Measurements from ENCODE around the gene ABCF3.

The ABCF3 gene

GRCh38 chr3:184186902-184187207, 856 bp downstream of the ABCF3 start:
- DNase-seq (ENCODE audit: low read depth) = no peak

- DNase-seq (ENCODE audit: low read depth) = no peak
Observed at GRCh38 chr3:184188080-184188479, 2.1 kb downstream of the ABCF3 start.

GRCh38 chr3:184189421-184189820, 3.4 kb downstream of the ABCF3 start:
- DNase-seq (ENCODE audit: low read depth) = no peak

GRCh38 chr3:184192889-184193288, 6.9 kb downstream of the ABCF3 start:
- no peak for DNase-seq (ENCODE audit: low read depth)

- DNase-seq (ENCODE audit: low read depth) = no peak
Observed at GRCh38 chr3:184193991-184194539, 8.1 kb downstream of the ABCF3 start.

- DNase-seq (ENCODE audit: low read depth) = no peak
Observed at GRCh38 chr3:184196536-184196935, 10.5 kb downstream of the ABCF3 start.

GRCh38 chr3:184198509-184198908, 12.5 kb downstream of the ABCF3 start:
- DNase-seq (ENCODE audit: low read depth) = no peak

GRCh38 chr3:184200825-184201224, 14.8 kb downstream of the ABCF3 start:
- DNase-seq (ENCODE audit: low read depth) = no peak

GRCh38 chr3:184203526-184203925, 17.5 kb downstream of the ABCF3 start:
- DNase-seq (ENCODE audit: low read depth) = no peak

- DNase-seq (ENCODE audit: low read depth) = no peak
Observed at GRCh38 chr3:184209146-184209923, 23.3 kb downstream of the ABCF3 start.

- no peak for DNase-seq (ENCODE audit: low read depth)
Observed at GRCh38 chr3:184211297-184211696, 25.3 kb downstream of the ABCF3 start.

- DNase-seq (ENCODE audit: low read depth) = no peak
Observed at GRCh38 chr3:184211718-184212117, 25.7 kb downstream of the ABCF3 start.

GRCh38 chr3:184218814-184219213, 32.8 kb downstream of the ABCF3 start:
- DNase-seq (ENCODE audit: low read depth) = no peak

GRCh38 chr3:184222521-184222920, 36.5 kb downstream of the ABCF3 start:
- no peak for DNase-seq (ENCODE audit: low read depth)

GRCh38 chr3:184223946-184224345, 37.9 kb downstream of the ABCF3 start:
- no peak for DNase-seq (ENCODE audit: low read depth)

- no peak for DNase-seq (ENCODE audit: low read depth)
Observed at GRCh38 chr3:184227481-184227935, 41.5 kb downstream of the ABCF3 start.

- DNase-seq (ENCODE audit: low read depth) = no peak
Observed at GRCh38 chr3:184228376-184229137, 42.6 kb downstream of the ABCF3 start.

GRCh38 chr3:184229394-184230080, 43.5 kb downstream of the ABCF3 start, which contains the start of gene VWA5B2:
Gene VWA5B2 (plus strand): TSS chr3:184229585. CDS start chr3:184230529, 944 bp downstream.
- no peak for DNase-seq (ENCODE audit: low read depth)

- DNase-seq (ENCODE audit: low read depth) = no peak
Observed at GRCh38 chr3:184230081-184230602, 44.1 kb downstream of the ABCF3 start.

GRCh38 chr3:184230603-184231528, 44.9 kb downstream of the ABCF3 start:
- DNase-seq (ENCODE audit: low read depth) = no peak

GRCh38 chr3:184231671-184232070, 45.7 kb downstream of the ABCF3 start:
- no peak for DNase-seq (ENCODE audit: low read depth)
